Mammary epithelial cell (primary cell): ENCODE measurements around the gene FBN2.

Experiments used
- CTCF ChIP-seq, 2 donors: IDR thresholded peaks in 1 of 2; conservative IDR thresholded peaks in 1 of 2; 2 replicates each; pipeline ENCODE4 v1.5.1; 2011 to 2012; ENCODE audit warnings: inconsistent platforms in 2 of 2, low read length in 2 of 2, mild to moderate bottlenecking in 2 of 2, control low read depth in 1 of 2, low read depth in 1 of 2; ENCODE audit not compliant: insufficient read depth in 1 of 2; ENCODE audit errors: extremely low read depth in 1 of 2
- EZH2 ChIP-seq: IDR thresholded peaks from 2 replicates; pipeline ENCODE4 v1.6.1; 2012; ENCODE audit warnings: low read length, inconsistent platforms, borderline replicate concordance

GRCh38 chr5:128516978-128517377 is 21.1 kb downstream of the FBN2 start:
- TF ChIP-seq EZH2 (no peak), CTCF (conservative IDR thresholded peaks at IDR 0.05 in 1 of 2, IDR thresholded peaks at IDR 0.05 in 1 of 2; ENCODE audit: extremely low read depth in 1 of 2, insufficient read depth in 1 of 2, low read depth in 1 of 2, low read length in 2 of 2) (no peak)
